ENCODE results near the gene SOAT2.

- TF ChIP-seq POLR2A (IDR thresholded peaks at IDR 0.05; ENCODE audit: low read depth, low read length) (no peak), POLR2AphosphoS5 (IDR thresholded peaks at IDR 0.05; ENCODE audit: low read depth, low read length) (no peak)
Measured at GRCh38 chr12:53067074-53067992, 36.0 kb upstream of the SOAT2 start.

Measured in GM12892 (cell line).